ENCODE data around the gene MUC4.
"Not testable (repeated sequence)": the region's sequence is repeated elsewhere in the genome, so short reads cannot be mapped to it uniquely, and the experiment has no call there.

Gene MUC4

DNA sequence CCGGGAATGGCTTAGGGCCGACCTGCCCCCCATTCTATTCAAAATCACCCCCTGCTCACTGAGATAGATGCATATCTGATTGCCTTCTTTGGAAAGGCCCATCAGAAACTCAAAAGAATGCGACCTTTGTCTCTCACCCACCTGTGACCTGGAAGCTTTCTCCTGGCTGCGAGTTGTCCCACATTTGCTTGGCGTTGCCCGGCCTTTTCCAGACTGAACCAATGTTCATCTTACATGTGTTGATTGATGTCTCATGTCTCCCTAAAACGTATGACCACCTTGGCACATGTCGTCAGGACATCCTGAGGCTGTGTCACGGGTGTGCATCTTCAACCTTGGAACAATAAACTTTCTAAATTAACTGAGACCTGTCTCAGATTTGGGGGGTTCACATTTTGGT is 94.3 kb downstream of the MUC4 start:
- DNase-seq (ENCODE audit: low read depth in 2 of 2): no peak

- DNase-seq (ENCODE audit: low read depth in 2 of 2): no peak
Measured at GRCh38 chr3:195715583-195716266, 96.0 kb downstream of the MUC4 start.

- DNase-seq (ENCODE audit: low read depth in 2 of 2): no peak
Measured at GRCh38 chr3:195715134-195715533, 96.6 kb downstream of the MUC4 start.

GRCh38 chr3:195714380-195715011 is 97.2 kb downstream of the MUC4 start:
- DNase-seq (ENCODE audit: low read depth in 2 of 2): no peak

- DNase-seq (ENCODE audit: low read depth in 2 of 2): not testable (repeated sequence)
Measured at GRCh38 chr3:195713150-195713549, 98.6 kb downstream of the MUC4 start.

GRCh38 chr3:195712535-195712910 is 99.2 kb downstream of the MUC4 start:
- DNase-seq (ENCODE audit: low read depth in 2 of 2): not testable (repeated sequence)

DNA sequence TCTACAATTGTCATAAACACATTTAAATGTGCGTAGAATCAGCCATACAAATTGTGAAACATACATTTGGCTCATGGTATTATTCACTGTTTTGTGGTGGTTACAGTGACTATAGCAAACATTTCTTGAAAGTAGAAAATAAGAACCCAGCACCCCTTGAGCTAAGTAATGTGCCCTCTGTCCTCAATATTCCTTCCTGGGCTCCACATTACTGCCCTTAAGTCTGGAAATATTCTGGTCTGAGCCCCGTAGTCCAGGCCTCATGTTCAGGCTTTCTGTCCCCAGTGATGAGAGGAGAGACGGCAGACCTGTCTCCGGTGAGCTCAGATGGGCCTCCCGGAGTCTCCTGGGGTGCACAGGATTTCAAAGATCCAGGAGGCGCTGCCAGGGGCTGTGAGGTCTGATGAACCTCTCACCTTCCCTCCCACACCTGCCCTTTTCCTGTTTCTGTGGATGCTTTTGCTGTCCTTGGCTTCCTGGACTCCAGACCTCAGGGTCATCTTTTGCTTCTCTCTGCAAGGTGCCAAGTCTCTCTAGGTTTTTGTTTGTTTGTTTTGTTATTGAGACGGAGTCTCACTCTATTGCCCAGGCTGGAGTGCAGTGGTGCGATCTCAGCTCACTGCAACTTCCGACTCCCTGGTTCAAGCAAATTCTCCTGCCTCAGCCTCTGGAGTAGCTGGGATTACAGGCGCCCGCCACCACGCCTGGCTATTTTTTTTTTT is 99.8 kb downstream of the MUC4 start:
- no peak for DNase-seq (ENCODE audit: low read depth in 2 of 2)

DNA sequence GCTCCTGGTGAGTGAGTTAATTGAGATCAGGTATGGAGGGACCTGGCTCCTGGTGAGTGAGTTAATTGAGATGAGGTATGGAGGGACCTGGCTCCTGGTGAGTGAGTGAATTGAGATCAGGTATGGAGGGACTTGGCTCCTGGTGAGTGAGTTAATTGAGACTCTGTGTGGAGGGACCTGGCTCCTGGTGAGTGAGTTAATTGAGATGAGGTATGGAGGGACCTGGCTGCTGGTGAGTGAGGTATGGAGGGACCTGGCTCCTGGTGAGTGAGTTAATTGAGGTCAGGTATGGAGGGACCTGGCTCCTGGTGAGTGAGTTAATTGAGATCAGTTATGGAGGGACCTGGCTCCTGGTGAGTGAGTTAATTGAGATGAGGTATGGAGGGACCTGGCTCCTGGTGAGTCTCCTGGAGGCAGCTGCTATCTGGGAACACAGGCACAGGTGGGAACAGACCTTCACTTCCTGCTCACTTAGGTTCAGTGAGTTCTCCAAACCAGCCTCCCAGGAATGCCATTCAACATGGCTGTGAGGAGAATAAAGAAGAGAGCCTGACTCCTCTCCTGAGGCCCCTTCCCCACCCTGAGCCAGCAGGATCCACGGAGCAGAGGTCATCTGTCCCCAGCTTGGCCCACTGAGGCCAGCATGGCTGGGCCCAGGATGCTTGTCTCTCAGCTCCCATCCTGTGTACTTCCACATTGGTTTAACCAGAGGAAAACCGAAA is 100.5 kb downstream of the MUC4 start:
- not testable (repeated sequence) for DNase-seq (ENCODE audit: low read depth in 2 of 2)

- not testable (repeated sequence) for DNase-seq (ENCODE audit: low read depth in 2 of 2)
Measured at GRCh38 chr3:195710126-195710905, 101.4 kb downstream of the MUC4 start.

DNA sequence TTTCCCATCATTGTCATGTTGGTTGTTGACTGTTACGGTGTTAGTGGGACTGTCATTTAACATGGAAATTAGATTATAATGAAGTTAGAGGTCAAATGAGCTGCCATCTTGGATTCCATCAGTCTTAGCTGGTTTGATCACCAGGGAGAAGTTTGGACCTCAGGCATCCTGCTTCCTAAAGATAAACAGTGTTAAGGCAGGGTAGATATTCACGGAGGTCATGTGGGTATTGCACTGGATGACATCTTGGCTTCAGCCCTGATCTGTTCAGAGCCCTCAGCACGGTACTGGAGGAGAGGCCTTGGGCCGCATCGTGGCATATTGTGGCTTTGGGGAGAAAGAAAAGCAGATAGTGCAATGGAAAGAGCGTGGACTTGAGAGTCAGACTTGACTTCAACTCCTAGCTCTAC is 102.0 kb downstream of the MUC4 start:
- DNase-seq (ENCODE audit: low read depth in 2 of 2): no peak

- no peak for DNase-seq (ENCODE audit: low read depth in 2 of 2)
Measured at GRCh38 chr3:195708626-195709481, 102.9 kb downstream of the MUC4 start.

GRCh38 chr3:195708061-195708460 is 103.7 kb downstream of the MUC4 start:
- no peak for DNase-seq (ENCODE audit: low read depth in 2 of 2)

- no peak for DNase-seq (ENCODE audit: low read depth in 2 of 2)
Measured at GRCh38 chr3:195705081-195705991, 106.4 kb downstream of the MUC4 start.

DNA sequence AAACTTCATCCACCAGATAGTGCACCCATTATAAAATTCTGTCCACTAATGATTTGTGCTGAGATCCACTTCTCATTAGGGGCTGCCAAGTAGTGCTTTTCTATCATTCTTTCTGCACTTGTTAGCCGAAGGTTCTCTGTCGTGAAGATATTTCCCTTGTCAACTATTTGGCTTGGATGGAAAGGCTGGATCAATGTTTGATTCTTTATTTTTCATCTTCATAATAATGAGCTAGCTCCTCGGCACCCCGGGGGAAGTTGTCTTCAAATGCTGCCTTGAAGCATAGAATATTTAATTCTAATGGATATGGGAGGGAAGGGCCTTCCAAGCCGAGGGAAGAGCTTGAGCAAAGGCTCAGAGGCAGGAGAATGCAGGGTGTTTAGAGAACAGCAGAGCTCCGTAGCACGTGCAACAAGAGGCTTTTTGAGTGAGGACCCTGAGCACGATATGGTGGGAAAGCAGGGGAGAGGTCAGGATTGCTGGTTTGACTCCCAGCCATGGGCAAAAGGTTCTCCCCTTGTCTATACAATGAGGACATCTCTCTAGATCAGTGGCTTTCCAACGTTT is 107.2 kb downstream of the MUC4 start:
- no peak for DNase-seq (ENCODE audit: low read depth in 2 of 2)

- no peak for DNase-seq (ENCODE audit: low read depth in 2 of 2)
Measured at GRCh38 chr3:195703776-195704175, 108.0 kb downstream of the MUC4 start.

DNA sequence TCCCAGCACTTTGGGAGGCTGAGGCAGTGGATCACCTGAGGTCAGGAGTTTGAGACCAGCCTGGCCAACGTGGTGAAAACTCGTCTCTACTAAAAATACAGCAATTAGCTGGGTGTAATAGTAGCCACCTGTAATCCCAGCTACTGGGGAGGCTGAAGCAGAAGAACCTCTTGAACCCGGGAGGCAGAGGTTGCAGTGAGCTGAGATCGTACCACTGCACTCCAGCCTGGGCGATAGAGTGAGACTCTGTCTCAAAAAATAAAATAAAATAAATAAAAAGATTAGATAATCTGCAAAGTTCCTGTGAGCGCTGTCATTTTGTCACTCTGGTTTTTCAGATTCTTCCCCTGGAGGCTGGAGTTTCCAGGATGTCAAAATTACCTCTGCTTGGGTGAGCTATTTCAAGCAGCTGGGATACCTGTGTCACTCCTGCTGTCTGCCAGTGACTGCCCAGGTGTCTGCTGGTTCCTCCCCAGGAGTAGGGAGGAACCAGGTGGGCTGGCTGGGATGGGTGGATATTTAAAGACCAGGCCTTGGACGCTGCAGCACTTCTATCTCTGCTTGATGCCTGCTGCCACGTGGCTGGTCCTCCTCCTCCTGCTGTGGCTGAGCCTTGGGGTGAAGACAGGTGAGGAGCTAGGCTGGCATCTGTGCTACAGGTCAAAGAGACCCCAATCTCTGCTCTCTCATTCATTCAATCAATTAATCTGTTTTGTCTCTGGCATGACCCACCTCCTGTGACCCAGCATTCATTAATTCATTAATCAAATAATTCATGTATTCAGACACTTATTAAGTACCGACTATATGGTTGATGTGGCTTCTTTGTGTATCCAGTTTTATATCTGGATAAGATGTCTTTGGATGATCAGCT is 110.5 kb downstream of the MUC4 start:
- no peak for DNase-seq (ENCODE audit: low read depth in 2 of 2)

DNA sequence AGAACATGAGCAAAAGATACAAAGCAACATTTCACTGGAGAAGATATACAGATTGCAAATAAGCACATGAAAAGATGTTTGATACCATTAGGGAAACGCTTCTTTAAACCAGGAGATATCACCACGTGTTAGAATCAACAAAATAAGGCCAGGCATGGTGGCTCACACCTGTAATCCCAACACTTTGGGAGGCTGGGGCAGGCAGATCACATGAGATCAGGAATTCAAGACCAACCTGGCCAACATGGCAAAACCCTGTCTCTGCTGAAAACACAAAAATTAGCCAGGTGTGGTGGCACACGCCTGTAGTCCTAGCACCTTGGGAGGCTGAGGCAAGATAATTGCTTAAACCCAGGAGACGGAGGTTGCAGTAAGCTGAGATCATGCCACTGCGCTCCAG is 111.4 kb downstream of the MUC4 start:
- DNase-seq (ENCODE audit: low read depth in 2 of 2): no peak

DNA sequence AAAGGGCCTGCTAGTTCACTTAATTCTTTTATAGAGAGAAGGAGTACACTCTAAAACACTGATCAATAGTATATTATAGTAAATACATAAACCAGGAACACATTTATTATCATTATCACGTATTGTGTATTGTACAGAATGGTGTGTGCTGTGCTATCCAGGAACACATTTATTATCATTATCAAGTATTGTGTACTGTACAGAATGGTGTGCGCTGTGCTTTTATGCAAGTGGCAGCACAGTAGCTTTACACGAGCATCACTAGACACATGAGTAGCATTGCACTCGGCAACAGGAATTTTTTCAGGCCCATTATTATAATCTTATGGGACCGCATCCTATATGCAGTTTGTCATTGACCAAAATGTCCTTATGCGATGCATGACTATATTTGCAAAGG is 111.9 kb downstream of the MUC4 start:
- no peak for DNase-seq (ENCODE audit: low read depth in 2 of 2)
